DMS 273 (cell line): ENCODE measurements around the gene ACTMAP.
A peak's percentile ranks its signal among the peaks of the same experiment; 100 is the strongest.

Experiments used
- DNase-seq: peaks from one replicate; lab custom pipeline; 2025; ENCODE audit not compliant: unreplicated experiment; lab: John Stamatoyannopoulos, UW

The ACTMAP gene

DNA sequence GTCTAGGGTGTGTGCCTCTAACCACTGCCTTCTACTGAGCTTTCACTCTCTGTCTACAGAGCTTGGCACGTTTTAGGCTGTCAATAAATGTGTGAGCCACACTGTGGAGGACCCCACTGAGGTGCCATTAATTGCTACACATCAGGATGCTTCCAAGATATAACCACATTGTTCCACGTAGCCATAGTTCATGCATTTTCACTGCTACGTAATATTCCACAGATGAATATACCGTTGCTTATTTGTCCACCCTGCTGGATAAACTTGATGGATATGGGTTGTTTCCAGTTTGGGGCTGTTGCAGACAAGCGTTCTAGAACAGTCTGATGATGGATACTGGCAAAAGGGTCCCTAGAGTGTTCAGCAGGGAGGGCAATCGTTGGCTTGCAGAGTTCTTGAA lies 48.5 kb downstream of the ACTMAP start:
- DNase-seq: no peak

DNA sequence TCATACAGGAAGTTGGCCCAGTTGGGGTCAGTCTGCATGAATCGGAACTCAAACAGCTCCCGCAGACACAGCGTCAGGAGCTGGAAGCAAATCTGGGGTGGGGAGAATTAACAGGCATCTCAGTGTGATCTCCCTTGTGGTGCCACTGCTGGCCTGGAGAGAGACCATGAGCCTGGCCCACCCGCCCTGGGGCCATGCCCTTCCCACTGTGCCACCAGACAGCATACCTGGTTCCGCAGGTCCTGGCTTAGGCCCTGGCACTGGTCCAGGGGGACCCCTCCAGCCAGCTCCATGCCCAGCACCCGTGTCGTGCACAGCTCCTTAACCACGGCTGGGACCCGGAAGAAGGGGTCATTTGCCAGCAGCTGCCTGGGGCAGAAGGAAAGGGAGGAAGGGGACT lies 50.2 kb downstream of the ACTMAP start:
- DNase-seq: no peak

DNA sequence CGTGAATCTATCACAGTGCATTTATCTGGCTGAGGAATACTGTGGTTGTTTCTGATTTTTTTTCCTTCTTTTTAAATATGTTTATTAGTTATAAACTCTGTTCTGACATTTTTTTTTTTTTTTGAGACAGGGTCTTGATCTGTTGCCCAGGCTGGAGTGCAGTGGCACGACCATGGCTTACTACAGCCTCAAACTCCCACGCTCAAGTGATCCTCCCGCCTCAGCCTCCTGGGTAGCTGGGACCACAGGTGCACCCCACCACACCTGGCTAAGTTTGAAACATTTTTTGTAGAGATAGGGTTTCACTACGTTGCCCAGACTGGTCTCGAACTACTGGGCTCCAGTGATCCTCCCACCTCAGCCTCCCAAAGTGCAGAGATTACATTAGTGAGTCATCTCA lies 53.3 kb downstream of the ACTMAP start:
- DNase-seq: no peak

DNA sequence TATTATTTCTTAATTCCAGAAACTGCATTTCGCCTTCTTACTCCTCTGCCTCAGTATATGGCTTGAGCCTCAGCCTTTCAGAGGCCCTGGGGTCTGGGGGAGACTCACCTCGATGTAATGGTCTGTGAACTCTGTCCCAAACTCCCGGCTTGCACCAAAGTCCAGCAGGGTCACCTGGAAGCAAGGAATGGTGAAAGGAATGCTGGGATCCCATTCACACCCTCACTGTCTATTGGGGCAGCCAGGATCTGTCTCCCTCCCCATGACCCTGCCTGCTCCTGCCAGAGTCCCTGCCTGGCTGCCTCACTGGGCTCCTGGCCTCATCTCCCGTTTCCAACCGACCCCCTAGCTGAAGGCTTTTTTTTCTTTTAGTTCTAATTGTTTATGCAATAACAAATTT lies 54.4 kb downstream of the ACTMAP start:
- DNase-seq: no peak

DNA sequence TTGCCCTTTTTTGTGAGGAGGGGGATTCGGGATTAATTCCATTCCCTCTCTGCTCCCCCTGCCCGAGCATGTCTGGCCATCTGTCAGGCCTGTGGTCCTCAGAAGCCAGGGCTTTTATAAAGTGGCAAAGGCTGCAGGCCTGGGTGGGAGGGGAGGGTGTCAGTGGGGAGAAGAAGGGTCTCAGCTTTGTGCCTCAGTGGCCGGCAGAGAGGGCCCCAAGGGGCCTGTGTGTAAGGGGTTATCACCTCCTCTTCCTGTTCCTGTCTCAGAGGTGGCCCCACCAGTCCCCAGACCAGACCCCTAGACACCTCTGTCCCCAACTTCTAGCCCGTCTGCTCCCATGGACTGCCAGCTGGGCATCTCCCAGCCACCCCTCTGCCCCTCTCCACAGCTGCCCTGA lies 56.4 kb downstream of the ACTMAP start:
- DNase-seq: peak; percentile 45

DNA sequence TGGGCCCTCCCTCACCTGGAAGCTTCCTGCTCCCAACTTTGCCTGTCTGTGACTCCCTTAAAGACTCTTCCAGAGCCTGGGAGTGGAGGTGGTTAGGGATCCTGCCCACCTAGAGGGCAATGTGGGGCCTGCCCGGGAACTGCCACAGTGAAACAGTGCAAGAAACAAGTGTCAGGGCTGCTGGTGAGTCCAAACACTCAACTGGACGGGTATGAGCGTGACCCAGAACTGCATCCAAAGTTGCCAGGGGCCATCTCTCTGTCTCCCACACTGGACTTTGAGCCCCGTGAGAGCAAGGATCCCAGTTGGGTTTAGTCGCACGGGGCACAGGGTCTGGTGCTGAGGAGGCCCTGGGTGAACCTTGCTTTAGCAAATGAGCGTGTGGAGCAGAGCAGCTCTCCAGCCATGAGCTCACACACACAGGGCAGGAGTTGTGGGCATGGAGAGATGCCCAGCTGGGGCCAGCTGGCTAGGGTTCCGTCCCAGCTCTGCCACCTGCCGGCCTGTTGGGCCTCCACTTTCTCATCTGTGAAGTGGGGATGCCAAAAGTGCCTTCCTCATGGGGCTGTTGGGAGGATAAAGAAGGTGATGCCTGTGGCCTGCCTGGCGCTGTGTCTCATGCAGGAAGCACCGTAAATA lies 57.0 kb downstream of the ACTMAP start:
- DNase-seq: peak; percentile 61

DNA sequence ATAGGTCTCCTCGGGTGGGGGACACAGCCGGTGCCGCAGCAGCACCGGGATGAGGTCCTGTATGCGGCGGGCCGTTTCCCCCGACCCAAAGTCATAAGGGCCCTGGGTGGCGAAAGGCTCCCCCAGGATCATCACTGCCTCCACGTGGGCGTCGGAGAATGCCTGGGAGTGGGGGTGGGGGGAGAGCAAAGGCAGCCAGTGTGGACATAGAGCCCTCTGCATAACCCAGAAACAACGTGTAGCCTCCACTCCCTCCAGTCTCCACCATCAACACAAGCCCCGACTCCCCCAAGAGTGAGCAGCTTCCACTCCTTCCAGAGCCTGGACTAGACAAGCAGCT lies 58.1 kb downstream of the ACTMAP start:
- DNase-seq: peak; percentile 70

DNA sequence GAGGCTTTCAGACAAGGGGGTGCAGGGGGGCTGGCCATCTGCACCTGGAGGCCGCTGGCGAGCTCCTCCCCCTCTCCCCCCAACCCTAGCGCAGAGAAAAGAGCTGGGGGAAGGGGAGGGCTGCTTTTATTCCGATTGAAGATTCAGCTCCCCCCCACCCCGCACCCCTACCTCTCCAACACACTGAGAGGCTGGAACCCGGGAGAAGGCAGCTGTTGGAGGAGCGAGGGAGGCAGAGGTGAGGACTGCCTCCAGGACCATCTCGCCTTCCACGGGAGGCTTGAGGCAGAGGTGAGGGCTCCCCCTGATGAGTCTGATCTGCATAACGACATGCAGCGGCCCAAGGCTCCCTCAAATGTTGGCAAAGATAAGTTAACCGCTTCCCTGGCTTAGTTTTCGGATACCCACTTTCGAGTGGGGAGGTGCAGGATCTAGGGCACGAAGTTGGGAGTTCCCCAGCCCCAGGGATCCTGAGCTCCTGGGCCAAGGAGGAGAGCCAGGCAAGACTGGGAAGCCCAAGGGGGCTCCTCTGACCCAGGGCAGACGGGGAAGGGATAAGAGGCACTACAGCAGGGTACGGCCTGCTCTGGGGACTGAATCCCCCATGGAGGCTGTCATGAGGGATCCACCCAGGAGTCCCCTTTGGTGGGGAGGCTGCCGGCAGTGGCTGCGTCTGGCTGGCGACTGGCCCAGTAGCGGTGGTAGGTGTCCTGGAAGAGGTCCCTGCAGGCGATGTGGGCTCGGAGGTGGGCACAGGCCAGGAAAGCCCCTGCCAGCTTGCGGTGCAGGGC lies 58.7 kb downstream of the ACTMAP start:
- DNase-seq: no peak
